ENCODE results near the gene PTCRA. TPM values are rescaled to one million over a fixed set of nuclear protein-coding genes. Genes with fewer than 3 reads are reported as not detected.

PTCRA gene
- total RNA-seq, 1 donor = not detected

GRCh38 chr6:42962096-42962495 lies 46.2 kb downstream of the PTCRA start:
- no peak for DNase-seq (ENCODE audit: low read depth)
- H3K4me3 ChIP-seq (ENCODE audit: low read depth, low read length) = no peak overlapping the region
- no peak for TF ChIP-seq CTCF (IDR thresholded peaks at IDR 0.05; ENCODE audit: insufficient read depth, low read length)

GRCh38 chr6:42962502-42963178 lies 46.8 kb downstream of the PTCRA start:
- H3K4me3 ChIP-seq (ENCODE audit: low read depth, low read length) = no peak overlapping the region
- no peak for TF ChIP-seq CTCF (IDR thresholded peaks at IDR 0.05; ENCODE audit: insufficient read depth, low read length)
- DNase-seq (ENCODE audit: low read depth) = no peak

DNA sequence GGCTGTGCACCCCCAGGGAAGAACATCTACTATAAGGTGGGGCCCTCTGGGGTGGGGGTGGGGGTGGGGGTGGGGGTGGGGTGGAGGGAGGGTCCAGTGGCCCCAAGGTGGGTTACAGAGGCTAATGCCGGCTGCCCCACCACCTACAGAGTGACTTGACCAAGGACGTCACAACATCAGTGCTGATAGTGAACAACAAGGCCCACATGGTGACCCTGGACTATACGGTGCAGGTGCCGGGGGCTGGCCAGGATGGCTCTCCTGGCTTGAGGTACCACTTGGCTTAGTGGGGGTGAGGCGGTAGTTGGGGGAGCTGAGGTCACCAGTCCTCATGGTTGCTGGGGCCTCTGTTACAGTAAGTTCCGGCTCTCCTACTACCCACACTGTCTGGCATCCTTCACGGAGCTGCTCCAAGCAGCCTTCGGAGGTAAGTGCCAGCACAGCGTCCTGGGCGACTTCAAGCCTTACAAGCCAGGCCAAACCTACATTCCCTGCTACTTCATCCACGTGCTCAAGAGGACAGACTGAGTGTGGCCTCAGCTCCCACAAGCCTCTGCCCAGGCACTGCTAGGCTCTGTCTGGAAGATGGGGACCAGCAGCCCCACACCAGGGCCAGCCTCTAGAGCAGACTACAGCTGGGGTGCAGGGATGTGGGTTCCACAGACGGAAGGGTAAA lies 47.5 kb downstream of the PTCRA start:
- no peak overlapping the region for H3K4me3 ChIP-seq (ENCODE audit: low read depth, low read length)
- TF ChIP-seq CTCF (IDR thresholded peaks at IDR 0.05; ENCODE audit: insufficient read depth, low read length) = no peak
- DNase-seq (ENCODE audit: low read depth) = no peak

DNA sequence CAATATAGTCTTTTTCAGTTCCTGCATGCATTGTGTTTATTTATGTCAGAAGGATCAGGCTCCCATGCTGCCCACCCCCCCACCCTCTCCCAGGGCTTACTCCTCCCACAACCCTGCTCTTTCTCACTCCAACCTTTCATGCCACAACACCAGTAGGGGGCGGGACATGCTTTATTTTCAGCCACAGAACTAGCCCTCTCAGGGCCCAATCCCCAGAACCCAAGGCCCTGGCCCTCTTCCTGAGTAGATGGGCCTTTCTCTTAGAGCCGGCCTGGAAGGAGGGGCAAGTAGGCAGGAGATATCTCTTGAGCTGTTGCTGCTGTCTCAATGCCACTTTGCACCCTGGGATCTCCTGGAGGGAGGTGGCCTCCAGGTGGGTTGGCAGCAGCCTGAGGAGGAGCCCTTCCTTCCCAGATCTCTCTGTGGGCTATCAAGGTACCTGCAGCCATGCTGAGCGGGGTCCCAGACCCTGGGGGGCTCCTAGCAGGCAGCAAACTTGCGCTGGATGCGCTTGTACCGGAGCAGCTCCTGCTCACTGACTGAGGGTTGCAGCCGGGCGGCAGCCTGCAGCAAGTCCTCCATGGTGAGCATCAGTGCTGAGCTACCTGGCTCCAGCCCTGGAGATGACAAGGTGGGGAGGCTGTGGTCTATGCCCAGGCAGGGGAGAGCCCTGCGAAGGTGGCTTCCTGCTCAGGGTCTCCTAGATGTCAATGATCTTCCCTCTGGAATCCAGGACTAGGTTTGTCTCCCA lies 48.2 kb downstream of the PTCRA start:
- TF ChIP-seq CTCF (IDR thresholded peaks at IDR 0.05; ENCODE audit: insufficient read depth, low read length) = peak; percentile 29
- DNase-seq (ENCODE audit: low read depth) = peak; percentile 45

DNA sequence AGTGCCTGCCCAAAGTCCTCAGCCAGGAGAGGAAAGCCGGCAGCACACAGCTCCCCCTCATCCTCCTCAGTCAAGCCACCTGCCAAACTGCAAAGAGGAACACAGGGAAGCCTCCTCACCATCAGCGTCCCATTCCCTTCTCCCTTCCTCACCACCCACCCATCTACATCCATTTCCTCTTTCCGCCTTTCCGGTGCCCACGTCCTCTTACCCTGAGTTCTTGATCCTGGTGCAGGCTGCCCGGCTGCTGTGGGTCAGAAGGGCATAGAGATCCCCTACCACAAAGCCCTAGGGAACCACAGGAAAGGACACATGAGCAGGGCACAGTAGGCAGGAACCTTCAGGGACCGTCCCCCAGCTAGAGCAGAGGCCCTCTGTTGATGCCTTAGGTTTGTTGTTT lies 50.7 kb downstream of the PTCRA start:
- TF ChIP-seq CTCF (IDR thresholded peaks at IDR 0.05; ENCODE audit: insufficient read depth, low read length) = no peak
- no peak for DNase-seq (ENCODE audit: low read depth)
- H3K4me3 ChIP-seq (ENCODE audit: low read depth, low read length) = no peak overlapping the region

More for the DNA sequence above, 48.2 kb downstream of the PTCRA start:
- H3K4me3 ChIP-seq (ENCODE audit: low read depth, low read length) = no peak overlapping the region

GRCh38 chr6:42967228-42967627 lies 51.4 kb downstream of the PTCRA start:
- no peak for TF ChIP-seq CTCF (IDR thresholded peaks at IDR 0.05; ENCODE audit: insufficient read depth, low read length)
- DNase-seq (ENCODE audit: low read depth) = no peak
- no peak overlapping the region for H3K4me3 ChIP-seq (ENCODE audit: low read depth, low read length)

Measured in fibroblast of the aortic adventitia (primary cell).